ENCODE results near the gene NKAIN4. TPM values are rescaled to one million over a fixed set of nuclear protein-coding genes. Genes with fewer than 3 reads are reported as not detected.

The NKAIN4 gene
- total and polyA plus RNA-seq, 2 experiments from 2014 or later, result 12.6 to 13.2 TPM

DNA sequence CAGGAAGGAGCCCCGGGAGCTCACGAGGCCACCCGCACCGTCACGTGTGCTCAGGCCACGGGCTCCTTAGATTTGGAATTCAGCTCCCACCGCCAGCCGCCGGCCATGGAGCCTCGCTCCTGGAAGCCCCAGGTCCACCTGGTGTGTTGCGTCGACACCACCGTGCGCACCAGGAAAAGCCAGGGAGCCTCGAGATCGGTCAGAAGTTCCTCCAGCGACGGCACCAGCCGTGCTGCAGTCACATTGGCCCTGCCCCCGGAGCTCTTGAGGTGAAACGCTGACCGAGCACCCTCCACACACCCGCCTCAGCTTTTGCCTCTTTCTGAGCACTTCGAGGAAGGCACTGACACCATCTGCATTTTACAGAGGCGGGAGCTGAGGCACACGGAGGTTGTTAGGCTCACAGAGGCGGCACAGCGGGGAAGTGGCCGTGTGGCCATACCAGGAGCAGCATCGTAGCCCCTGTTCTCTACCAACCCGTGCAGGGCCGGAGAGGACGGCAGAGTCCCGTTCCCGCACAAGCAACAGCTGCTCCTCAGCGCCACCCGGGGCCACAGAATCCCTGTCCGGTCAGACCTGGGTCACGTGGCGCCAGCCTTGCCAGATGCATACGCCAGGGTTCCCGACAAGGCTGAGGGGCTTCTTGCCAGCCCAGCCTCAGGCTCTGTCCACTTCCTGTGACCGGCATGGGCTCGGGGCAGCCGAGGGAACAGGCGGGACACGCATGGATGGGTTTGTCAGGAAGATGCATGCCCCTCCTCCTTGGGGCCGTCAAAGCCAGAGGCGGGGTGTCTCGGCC lies 7.6 kb downstream of the NKAIN4 start:
- Mint-ChIP-seq H3K4me3 (no peak overlapping the region), H3K27ac (no peak overlapping the region), H3K9me3 (peaks cover 3% of the 10 kb centered on the region; the same call in 2 of the 3 replicates), H3K36me3 (ENCODE audit: low read depth) (no peaks in the 10 kb centered on the region), H3K27me3 (ENCODE audit: insufficient read depth, low read depth, poor library complexity) (peaks cover 12% of the 10 kb centered on the region), H3K4me1 (peaks cover 17% of the 10 kb centered on the region)
- Histone ChIP-seq H3K27ac (ENCODE audit: low read depth) (no peak overlapping the region), H3F3A (replicated peaks; ENCODE audit: low read depth) (no peaks in the 10 kb centered on the region), H3K4me3 (no peak overlapping the region), H3K4me2 (0 out of 2 replicates have a peak overlapping the region, but pooled peaks have one; percentile 26), H3K4me1 (ENCODE audit: insufficient read depth) (no peaks in the 10 kb centered on the region; the same call in 1 of the 2 replicates), H3K36me3 (ENCODE audit: insufficient read depth) (no peaks in the 10 kb centered on the region), H3K9me2 (ENCODE audit: insufficient read depth) (no peaks in the 10 kb centered on the region), H2AFZ (peak overlapping the region; percentile 66; the same call in 1 of the 2 replicates), H4K20me1 (replicated peaks; ENCODE audit: insufficient read depth) (no peaks in the 10 kb centered on the region), H3K79me2 (replicated peaks; ENCODE audit: insufficient read depth) (no peaks in the 10 kb centered on the region), H3K27me3 (ENCODE audit: insufficient read depth) (peaks cover 1% of the 10 kb centered on the region; the same call in 1 of the 2 replicates)
- ATAC-seq (peak; percentile 83), DNase-seq (ENCODE audit: low spot score) (peak; percentile 75)
- TF ChIP-seq, protein P1, sequence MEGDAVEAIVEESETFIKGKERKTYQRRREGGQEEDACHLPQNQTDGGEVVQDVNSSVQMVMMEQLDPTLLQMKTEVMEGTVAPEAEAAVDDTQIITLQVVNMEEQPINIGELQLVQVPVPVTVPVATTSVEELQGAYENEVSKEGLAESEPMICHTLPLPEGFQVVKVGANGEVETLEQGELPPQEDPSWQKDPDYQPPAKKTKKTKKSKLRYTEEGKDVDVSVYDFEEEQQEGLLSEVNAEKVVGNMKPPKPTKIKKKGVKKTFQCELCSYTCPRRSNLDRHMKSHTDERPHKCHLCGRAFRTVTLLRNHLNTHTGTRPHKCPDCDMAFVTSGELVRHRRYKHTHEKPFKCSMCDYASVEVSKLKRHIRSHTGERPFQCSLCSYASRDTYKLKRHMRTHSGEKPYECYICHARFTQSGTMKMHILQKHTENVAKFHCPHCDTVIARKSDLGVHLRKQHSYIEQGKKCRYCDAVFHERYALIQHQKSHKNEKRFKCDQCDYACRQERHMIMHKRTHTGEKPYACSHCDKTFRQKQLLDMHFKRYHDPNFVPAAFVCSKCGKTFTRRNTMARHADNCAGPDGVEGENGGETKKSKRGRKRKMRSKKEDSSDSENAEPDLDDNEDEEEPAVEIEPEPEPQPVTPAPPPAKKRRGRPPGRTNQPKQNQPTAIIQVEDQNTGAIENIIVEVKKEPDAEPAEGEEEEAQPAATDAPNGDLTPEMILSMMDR (conservative IDR thresholded peaks at IDR 0.05; ENCODE audit: low read depth in 2 of 2), result peak in 1 of 2 experiments; percentile 36; a peak in 2 of 4 replicates
- TF ChIP-seq NANOG (IDR thresholded peaks at IDR 0.05; ENCODE audit: borderline replicate concordance), result no peak

DNA sequence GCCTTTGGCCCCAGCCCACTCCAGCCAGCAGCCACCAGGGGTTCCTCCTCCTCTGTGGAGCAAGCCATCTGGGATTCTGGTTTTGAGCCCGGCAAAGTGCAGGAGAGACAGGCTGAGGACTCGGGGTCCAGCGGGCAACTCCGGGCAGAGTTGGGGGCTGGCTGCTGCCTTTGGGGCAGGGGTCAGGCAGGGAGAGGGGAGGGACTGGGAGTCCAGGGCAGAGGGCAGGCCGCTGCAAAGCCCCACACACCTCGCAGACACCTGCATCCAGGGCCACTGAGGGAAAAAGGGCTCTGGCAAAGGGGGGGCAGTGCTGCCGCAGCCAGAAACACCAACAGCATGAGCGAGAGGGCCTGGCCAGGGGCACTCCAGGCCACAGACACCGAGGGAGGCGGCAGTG lies 9.8 kb downstream of the NKAIN4 start:
- peaks cover 11% of the 10 kb centered on the region for H3K27me3 Mint-ChIP-seq (ENCODE audit: insufficient read depth, low read depth, poor library complexity)
- no peak overlapping the region for H2AFZ ChIP-seq
- no peaks in the 10 kb centered on the region for H3K9me3 Mint-ChIP-seq
- no peak overlapping the region for H3K27ac ChIP-seq (ENCODE audit: low read depth)
- no peak for DNase-seq (ENCODE audit: low spot score)
- H3F3A ChIP-seq (replicated peaks; ENCODE audit: low read depth), result no peaks in the 10 kb centered on the region
- H3K27ac Mint-ChIP-seq, result no peak overlapping the region
- no peak for ATAC-seq
- H3K27me3 ChIP-seq (ENCODE audit: insufficient read depth), result no peaks in the 10 kb centered on the region
- peaks cover 11% of the 10 kb centered on the region for H3K4me1 Mint-ChIP-seq
- no peaks in the 10 kb centered on the region for H3K9me2 ChIP-seq (ENCODE audit: insufficient read depth)
- H3K4me3 ChIP-seq, result no peak overlapping the region
- no peaks in the 10 kb centered on the region for H3K36me3 Mint-ChIP-seq (ENCODE audit: low read depth)
- no peaks in the 10 kb centered on the region for H3K79me2 ChIP-seq (replicated peaks; ENCODE audit: insufficient read depth)
- no peaks in the 10 kb centered on the region; the same call in 1 of the 2 replicates for H3K4me1 ChIP-seq (ENCODE audit: insufficient read depth)
- H3K36me3 ChIP-seq (ENCODE audit: insufficient read depth), result no peaks in the 10 kb centered on the region
- H4K20me1 ChIP-seq (replicated peaks; ENCODE audit: insufficient read depth), result no peaks in the 10 kb centered on the region
- no peak overlapping the region for H3K4me2 ChIP-seq
- no peak overlapping the region for H3K4me3 Mint-ChIP-seq
- TF ChIP-seq, protein P1 (conservative IDR thresholded peaks at IDR 0.05; ENCODE audit: low read depth in 2 of 2), result no peak
- TF ChIP-seq, protein P2, sequence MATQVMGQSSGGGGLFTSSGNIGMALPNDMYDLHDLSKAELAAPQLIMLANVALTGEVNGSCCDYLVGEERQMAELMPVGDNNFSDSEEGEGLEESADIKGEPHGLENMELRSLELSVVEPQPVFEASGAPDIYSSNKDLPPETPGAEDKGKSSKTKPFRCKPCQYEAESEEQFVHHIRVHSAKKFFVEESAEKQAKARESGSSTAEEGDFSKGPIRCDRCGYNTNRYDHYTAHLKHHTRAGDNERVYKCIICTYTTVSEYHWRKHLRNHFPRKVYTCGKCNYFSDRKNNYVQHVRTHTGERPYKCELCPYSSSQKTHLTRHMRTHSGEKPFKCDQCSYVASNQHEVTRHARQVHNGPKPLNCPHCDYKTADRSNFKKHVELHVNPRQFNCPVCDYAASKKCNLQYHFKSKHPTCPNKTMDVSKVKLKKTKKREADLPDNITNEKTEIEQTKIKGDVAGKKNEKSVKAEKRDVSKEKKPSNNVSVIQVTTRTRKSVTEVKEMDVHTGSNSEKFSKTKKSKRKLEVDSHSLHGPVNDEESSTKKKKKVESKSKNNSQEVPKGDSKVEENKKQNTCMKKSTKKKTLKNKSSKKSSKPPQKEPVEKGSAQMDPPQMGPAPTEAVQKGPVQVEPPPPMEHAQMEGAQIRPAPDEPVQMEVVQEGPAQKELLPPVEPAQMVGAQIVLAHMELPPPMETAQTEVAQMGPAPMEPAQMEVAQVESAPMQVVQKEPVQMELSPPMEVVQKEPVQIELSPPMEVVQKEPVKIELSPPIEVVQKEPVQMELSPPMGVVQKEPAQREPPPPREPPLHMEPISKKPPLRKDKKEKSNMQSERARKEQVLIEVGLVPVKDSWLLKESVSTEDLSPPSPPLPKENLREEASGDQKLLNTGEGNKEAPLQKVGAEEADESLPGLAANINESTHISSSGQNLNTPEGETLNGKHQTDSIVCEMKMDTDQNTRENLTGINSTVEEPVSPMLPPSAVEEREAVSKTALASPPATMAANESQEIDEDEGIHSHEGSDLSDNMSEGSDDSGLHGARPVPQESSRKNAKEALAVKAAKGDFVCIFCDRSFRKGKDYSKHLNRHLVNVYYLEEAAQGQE (IDR thresholded peaks at IDR 0.05; ENCODE audit: unreplicated experiment), result no peak
- TF ChIP-seq ZNF114 (CRISPR knock-in tag; IDR thresholded peaks at IDR 0.05) (no peak), POLR2AphosphoS5 (IDR thresholded peaks at IDR 0.05; ENCODE audit: low read depth) (no peak), CREB1 (CRISPR knock-in tag; IDR thresholded peaks at IDR 0.05; ENCODE audit: low read depth) (no peak), EZH2 (IDR thresholded peaks at IDR 0.05; ENCODE audit: low read depth, unreplicated experiment) (no peak), ZNF331 (CRISPR knock-in tag; IDR thresholded peaks at IDR 0.05; ENCODE audit: low read depth) (no peak), JUNB (IDR thresholded peaks at IDR 0.05; ENCODE audit: unreplicated experiment) (no peak), NANOG (IDR thresholded peaks at IDR 0.05; ENCODE audit: borderline replicate concordance) (no peak)
